ENCODE data around the gene FBXL3.

The FBXL3 gene

DNA sequence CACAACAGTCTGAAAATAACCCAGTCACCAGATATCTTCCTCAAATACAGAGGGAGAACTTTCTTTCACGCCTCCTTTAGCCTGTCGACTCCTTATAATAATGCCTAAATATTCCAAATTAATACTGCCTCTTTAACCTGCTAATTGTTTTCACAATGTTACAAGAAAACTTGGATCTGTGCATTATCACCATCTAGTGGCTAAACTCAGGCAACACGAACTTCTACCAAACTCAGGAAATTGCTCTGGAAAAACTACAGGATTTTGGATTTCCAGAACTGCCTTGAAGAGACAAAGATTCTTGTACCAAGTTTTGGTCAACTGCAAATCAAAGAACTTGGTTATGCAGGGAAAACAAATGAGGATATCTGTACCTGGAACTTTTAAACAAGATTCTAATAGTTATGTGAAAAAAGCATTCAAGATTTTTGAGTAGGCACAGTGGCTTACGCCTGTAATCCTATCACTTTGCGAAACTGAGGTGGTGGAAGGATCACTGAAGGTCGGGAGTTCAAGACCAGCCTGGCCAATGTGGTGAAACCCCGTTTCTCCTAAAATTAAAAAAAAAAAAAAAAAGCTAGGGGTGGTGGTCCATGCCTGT, 24.3 kb downstream of the FBXL3 start:
- TF ChIP-seq, protein P1, sequence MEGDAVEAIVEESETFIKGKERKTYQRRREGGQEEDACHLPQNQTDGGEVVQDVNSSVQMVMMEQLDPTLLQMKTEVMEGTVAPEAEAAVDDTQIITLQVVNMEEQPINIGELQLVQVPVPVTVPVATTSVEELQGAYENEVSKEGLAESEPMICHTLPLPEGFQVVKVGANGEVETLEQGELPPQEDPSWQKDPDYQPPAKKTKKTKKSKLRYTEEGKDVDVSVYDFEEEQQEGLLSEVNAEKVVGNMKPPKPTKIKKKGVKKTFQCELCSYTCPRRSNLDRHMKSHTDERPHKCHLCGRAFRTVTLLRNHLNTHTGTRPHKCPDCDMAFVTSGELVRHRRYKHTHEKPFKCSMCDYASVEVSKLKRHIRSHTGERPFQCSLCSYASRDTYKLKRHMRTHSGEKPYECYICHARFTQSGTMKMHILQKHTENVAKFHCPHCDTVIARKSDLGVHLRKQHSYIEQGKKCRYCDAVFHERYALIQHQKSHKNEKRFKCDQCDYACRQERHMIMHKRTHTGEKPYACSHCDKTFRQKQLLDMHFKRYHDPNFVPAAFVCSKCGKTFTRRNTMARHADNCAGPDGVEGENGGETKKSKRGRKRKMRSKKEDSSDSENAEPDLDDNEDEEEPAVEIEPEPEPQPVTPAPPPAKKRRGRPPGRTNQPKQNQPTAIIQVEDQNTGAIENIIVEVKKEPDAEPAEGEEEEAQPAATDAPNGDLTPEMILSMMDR (conservative IDR thresholded peaks at IDR 0.05; ENCODE audit: control insufficient read depth, insufficient read depth, low read depth, low read length) = peak; percentile 79
- no peak overlapping the region for H3K4me3 ChIP-seq (ENCODE audit: control insufficient read depth, low read depth, low read length)
- peak; percentile 60 for DNase-seq (ENCODE audit: low read depth)

DNA sequence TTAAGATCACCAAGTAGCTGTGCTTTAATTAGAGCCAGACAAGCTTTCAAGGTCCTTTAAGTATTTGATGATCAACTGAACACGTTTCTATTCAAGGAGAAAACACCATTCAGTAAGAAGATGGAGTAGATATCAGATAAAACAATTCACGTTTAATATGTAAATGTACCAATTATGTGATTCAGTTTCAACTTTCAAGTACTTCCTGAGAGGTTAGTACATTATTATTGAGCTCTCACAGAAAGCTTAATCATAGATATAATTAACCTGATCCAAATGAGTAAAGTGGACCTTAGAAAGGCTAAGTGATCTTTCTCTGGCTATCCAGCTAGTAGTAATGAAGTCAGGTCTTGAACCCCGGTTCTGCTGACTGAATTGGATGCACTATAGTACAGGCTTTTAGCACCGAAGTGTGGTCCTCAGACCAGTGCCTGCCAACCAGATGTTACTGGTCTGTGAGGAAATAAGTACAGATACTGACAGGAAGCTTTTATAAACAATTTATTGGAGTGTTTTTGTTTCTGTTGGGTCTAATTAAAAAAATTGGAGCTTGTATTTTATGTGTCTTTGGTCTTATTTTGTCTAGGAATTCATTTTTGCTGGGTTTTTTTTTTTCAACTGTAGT, 24.9 kb downstream of the FBXL3 start:
- TF ChIP-seq, protein P1 (conservative IDR thresholded peaks at IDR 0.05; ENCODE audit: control insufficient read depth, insufficient read depth, low read depth, low read length) = no peak
- no peak overlapping the region for H3K4me3 ChIP-seq (ENCODE audit: control insufficient read depth, low read depth, low read length)
- DNase-seq (ENCODE audit: low read depth) = no peak

DNA sequence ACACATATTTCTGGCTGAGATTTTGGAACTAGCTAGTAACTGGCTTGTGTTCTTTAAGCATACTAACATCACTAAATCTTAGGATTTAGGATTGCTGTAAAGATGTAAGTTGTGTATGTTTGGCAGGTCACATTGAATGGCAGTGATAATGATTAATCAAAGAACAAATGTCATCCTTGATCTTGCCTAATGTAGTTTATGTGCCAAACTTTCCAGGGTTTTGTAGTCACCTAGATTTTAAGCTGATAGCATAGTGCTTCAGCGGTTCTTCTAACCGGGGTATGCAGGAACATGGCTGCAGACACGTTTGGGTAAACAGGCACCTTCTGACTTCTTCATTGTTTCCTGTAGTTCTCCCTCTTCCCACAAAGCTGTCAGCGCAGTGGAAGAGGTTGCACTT, 25.4 kb downstream of the FBXL3 start:
- H3K4me3 ChIP-seq (ENCODE audit: control insufficient read depth, low read depth, low read length) = no peak overlapping the region
- TF ChIP-seq, protein P1 (conservative IDR thresholded peaks at IDR 0.05; ENCODE audit: control insufficient read depth, insufficient read depth, low read depth, low read length) = no peak
- no peak for DNase-seq (ENCODE audit: low read depth)

DNA sequence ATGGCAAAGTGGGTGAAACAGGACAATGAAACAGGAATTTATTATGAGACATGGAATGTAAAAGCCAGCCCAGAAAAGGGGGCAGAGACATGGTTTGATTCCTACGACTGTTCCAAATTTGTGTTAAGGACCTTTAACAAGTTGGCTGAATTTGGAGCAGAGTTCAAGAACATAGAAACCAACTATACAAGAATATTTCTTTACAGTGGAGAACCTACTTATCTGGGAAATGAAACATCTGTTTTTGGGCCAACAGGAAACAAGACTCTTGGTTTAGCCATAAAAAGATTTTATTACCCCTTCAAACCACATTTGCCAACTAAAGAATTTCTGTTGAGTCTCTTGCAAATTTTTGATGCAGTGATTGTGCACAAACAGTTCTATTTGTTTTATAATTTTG, 26.5 kb downstream of the FBXL3 start:
- TF ChIP-seq, protein P1 (conservative IDR thresholded peaks at IDR 0.05; ENCODE audit: control insufficient read depth, insufficient read depth, low read depth, low read length) = no peak
- no peak for DNase-seq (ENCODE audit: low read depth)
- H3K4me3 ChIP-seq (ENCODE audit: control insufficient read depth, low read depth, low read length) = no peak overlapping the region

DNA sequence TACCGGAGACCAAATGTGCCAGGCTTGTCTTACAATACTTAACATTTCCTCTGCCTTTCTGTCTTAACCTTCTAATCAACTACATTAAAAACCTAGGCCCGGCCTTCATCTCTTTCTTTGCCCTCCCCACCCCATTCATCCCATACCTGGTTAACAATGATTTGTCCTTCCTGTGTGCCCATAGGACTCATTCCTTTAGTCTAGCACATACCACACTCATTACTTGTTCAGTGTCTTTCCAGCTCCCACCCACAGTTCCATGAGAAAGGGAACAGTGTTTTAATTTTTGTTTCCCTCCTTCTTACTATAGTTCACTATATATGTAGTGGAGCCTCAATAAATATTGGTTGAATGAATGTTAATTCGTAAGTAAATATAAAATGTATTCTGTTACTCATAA, 32.7 kb downstream of the FBXL3 start:
- DNase-seq (ENCODE audit: low read depth) = no peak
- no peak overlapping the region for H3K4me3 ChIP-seq (ENCODE audit: control insufficient read depth, low read depth, low read length)

DNA sequence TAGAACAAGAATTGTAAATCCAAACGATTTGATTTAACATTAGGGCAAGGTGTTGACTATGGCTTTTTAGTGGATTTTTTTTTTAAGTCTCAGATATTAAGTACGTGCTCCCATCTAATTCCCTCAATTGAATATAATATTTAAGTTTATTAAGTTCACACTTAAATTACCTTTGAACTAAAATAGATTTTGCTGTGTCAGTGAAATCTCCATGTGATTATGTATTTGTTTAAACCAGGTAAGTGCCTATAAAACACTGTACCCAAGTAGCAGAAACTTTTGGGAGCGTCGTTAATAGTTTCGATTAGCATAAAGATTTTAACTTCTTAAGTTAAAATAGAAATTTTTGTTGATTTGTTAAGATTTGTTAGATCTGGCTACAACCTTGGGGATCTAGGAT, 33.5 kb downstream of the FBXL3 start:
- no peak for DNase-seq (ENCODE audit: low read depth)
- H3K4me3 ChIP-seq (ENCODE audit: control insufficient read depth, low read depth, low read length) = no peak overlapping the region

More for the DNA sequence above, 32.7 kb downstream of the FBXL3 start:
- TF ChIP-seq, protein P1 (conservative IDR thresholded peaks at IDR 0.05; ENCODE audit: control insufficient read depth, insufficient read depth, low read depth, low read length) = no peak

More for the DNA sequence above, 33.5 kb downstream of the FBXL3 start:
- TF ChIP-seq, protein P1 (conservative IDR thresholded peaks at IDR 0.05; ENCODE audit: control insufficient read depth, insufficient read depth, low read depth, low read length) = no peak

Data from fibroblast of mammary gland (primary cell).